OCI-M1 (cell line): ENCODE measurements around the gene TPCN1.

Experiments used
- DNase-seq: peaks from one replicate; lab custom pipeline; 2025; lab: John Stamatoyannopoulos, UW

The TPCN1 gene

GRCh38 chr12:113334786-113335539 lies 113.7 kb downstream of the TPCN1 start, which contains the start of gene SLC8B1:
TSS of gene SLC8B1 (minus strand) at chr12:113335109. CDS start at chr12:113332878, 2,231 bp downstream.
- DNase-seq: peak; percentile 91

GRCh38 chr12:113339540-113339939 lies 118.3 kb downstream of the TPCN1 start:
- no peak for DNase-seq

- no peak for DNase-seq
These were observed 118.8 kb downstream of the TPCN1 start for GRCh38 chr12:113340061-113340460.

- no peak for DNase-seq
These were observed 120.3 kb downstream of the TPCN1 start for GRCh38 chr12:113341535-113341934.

- no peak for DNase-seq
These were observed 124.1 kb downstream of the TPCN1 start for GRCh38 chr12:113345318-113345717.

- peak; percentile 32 for DNase-seq
These were observed 125.1 kb downstream of the TPCN1 start for GRCh38 chr12:113346353-113346752.

- peak; percentile 11 for DNase-seq
These were observed 125.8 kb downstream of the TPCN1 start for GRCh38 chr12:113347107-113347506.

GRCh38 chr12:113347892-113348291 lies 126.6 kb downstream of the TPCN1 start:
- peak; percentile 41 for DNase-seq
